GM04504 (cell line): ENCODE data around the gene CAPN10.

Source experiments
- DNase-seq: peaks from one replicate; pipeline ENCODE4 v3.0.0-alpha.2; 2012; ENCODE audit warnings: low read depth

Gene CAPN10

GRCh38 chr2:240563951-240564560 lies 22.5 kb upstream of the CAPN10 start:
- no peak for DNase-seq

- DNase-seq = no peak
Observed at GRCh38 chr2:240564561-240565332, 21.8 kb upstream of the CAPN10 start.

DNA sequence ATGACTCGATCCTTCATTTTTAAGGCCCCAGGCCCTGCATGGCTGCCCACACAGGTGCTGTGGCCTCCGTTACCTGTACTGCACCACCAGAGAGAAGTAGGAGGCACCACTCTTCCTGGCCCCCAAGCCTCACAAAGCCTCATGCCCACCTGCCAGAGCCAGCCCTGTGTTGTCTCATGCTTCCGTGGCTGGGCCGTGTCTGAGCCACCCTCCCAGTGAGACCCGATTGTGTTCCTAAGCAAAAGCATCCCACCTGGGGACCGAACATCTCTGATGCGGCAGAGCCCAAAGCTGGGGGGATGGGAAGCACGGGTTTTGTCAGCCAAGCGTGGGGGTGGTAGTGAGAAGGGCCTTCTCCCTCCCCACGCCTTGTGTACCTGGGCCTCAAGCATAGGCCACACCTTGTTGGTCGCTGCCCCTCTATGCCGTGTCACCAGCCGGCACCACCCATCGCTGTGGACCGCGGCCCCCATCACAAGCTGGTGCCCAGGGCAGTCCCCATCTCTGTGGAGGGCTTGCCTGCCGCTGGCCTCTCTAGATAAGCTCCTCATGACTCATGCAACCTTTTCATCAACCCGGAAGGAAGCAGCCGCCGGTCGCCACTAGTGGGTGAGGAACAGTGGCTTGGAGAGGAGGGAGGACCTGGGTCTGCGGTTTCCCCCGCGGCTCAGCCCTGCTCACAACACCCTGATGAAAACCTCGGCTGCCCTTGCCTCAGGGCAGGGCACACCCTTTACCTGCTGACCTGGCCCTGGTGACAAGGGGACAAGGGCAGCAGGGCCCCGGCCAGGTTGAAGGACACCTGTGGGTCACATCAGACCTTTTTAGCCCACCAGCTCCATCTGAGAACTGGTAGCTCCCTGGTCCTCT lies 21.0 kb upstream of the CAPN10 start:
- DNase-seq = no peak

- DNase-seq = peak; percentile 64
Observed at GRCh38 chr2:240566203-240567136, 20.1 kb upstream of the CAPN10 start.

DNA sequence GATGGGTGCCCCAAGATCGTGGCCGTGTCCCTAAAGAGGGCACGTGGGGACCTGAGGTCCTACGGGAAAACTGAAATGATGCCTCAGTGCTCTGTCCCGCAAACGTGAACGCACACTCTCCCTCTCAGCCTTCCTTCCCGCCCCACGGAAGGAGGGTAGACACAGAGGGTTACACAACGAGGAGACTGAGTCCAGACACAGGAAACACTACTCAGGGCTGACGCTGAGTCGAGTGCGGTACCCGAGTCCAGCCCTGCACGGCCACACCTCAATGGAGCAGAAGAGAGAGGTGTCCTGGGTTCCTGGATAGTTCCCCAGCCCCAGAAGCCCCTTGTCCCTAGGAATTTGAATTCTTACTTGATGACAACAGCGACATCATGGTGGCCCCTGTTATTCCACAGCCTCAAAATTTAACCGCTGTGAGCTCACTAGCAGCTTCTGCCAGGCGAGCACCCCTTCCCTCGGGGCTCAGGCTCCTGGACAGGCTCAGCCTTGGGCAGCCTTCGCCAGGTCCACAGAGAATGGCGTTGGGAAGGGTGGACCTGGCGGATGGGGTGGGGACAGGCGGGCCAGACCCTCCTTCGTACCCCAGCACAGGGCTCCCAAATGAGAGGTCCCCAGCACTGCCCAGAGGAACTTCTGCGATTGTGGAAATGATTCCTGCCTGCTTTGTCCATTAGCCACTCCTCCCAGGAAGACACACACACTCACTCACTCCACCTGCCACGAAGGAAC lies 19.2 kb upstream of the CAPN10 start:
- DNase-seq = no peak

GRCh38 chr2:240567872-240568677 lies 18.5 kb upstream of the CAPN10 start, which contains the start of gene RNPEPL1:
Gene RNPEPL1, plus strand, starts transcription at chr2:240568484. Its CDS starts 103 bp downstream, at chr2:240568587.
- DNase-seq = no peak

DNA sequence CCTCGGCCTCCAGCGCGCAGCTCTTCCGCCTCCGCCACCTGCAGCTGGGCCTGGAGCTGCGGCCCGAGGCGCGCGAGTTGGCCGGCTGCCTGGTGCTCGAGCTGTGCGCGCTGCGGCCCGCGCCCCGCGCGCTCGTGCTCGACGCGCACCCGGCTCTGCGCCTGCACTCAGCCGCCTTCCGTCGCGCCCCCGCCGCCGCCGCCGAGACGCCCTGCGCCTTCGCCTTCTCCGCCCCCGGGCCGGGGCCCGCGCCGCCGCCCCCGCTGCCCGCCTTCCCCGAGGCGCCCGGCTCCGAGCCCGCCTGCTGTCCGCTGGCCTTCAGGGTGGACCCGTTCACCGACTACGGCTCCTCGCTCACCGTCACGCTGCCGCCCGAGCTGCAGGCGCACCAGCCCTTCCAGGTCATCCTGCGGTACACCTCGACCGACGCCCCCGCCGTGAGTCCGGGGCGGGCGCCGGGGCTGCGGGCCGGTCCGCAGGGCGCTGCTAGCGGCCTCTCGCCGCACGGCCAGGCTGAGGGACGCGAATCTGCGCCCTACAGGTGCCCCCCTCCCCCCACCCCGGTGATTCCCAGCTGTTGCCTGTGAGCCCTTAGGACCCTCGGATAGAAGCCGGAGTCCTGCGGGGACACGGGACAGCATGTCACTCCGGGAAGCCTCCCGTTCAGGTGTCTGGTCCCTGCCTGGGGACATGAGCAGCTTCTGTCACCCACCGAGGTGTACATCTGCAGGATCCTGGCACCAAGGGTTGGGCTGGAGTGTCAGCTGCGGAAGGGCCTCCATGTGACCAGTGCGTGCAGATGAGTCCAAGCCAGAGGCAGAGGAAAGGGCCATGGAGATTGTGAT lies 17.6 kb upstream of the CAPN10 start:
- DNase-seq = no peak

DNA sequence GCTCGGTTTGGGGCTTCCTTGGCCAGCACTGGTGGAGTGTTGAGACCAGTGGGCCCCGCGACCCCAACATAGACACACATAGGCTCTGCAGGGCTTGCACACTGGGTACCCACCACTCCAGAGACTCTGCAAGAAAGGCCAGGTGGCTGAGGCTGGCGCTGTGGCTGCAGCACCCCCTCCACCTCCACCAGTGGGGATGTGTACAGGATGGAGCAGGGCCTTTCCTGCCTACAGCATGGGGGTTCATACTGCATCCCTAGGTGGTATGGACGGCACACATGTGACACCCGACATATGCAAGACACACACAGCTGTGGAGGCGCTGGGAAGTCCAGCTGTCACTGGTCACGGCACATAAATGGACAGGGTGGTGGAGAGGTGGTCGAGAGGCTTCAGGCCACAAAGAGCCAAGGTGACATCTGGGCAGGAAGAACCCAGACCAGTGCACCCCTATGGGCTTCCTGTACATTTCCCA lies 17.0 kb upstream of the CAPN10 start:
- no peak for DNase-seq

GRCh38 chr2:240569998-240570530 lies 16.5 kb upstream of the CAPN10 start:
- no peak for DNase-seq

- no peak for DNase-seq
Observed at GRCh38 chr2:240570531-240571313, 15.8 kb upstream of the CAPN10 start.

DNA sequence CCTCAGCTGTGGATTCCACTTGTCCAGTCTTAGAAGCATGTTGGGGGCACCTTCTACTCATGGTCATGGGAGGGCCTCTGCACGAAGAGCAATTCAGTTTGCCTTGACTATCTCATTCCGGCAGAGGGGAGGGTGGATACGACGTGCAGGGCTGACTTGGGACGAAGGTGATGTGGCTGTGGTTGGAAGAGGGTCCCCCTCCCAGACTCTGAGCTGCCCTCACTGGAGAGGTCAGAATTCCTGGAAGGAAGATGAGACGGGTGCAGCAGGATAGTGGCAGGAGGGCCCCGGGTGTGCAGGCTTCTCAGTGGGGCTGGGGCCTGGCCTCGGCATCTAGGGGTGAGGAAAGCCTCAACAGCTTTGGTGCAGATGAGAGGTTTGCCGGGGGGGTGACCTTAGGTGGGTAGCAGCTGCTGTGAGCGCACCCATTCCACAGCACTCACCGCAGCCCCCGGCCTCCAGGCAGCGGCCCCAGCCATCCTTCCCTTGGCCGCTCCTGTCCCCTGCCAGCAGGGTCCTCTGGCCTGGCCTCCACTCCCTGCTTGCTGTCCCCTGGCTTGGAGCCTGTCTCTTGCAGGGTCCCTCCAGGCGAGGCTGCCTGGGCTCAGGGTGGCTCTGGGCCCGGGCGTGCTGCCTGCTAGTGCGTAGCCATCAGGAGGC lies 15.1 kb upstream of the CAPN10 start:
- no peak for DNase-seq

DNA sequence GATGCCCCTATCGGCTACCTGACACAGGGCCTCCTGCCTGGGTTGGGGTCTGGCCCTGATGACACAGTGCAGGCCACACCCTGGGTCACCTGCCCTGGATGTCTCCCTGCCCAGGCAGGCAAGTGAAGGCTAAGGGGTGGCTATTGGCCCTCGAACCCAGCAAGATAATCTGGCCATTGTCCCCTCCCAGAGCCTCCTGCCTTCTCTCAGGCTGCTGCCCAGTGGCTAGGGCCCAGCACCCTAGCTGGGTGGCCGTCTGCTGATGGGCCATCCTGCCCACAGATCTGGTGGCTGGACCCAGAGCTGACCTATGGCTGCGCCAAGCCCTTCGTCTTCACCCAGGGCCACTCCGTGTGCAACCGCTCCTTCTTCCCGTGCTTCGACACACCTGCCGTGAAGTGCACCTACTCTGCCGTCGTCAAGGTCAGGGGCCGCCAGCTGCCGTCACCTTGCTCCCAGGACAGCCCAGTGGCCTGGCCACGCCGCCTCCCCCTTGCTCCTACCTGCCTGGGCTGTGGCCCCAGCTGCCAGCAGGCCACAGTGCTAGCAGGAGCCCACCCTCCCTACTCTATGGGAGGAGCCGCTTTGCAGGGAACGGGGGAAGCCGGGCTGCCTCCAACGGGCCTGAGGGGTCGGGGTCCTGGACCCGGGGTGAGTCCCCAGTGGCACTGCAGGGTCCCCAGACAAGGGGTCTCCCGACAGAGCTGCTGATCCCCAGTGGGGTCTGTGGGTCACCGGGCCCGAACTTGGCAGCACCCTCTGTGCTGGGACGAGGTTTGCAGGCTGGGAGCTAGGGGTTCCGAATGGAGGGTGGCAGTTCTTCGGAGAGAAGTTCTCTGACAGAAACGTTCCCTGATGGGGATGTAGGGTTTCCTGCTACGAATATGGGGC lies 14.1 kb upstream of the CAPN10 start:
- no peak for DNase-seq

DNA sequence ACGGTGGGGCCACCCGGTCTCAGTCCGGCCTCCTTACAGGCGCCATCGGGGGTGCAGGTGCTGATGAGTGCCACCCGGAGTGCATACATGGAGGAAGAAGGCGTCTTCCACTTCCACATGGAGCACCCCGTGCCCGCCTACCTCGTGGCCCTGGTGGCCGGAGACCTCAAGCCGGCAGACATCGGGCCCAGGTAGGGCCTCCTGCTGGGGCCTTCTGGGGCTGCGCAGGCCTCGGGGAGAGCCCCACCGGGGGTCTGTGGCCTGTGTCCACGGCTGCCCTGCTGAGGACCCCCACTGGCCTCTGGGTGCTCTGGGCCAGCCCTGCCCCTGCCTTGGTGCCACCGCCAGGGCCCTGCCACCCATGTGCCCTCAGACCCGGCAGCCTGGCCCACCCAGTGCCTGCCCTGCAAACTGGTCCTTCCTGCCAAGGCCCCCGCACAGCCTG lies 13.4 kb upstream of the CAPN10 start:
- no peak for DNase-seq

- DNase-seq = no peak
Observed at GRCh38 chr2:240573516-240574385, 12.8 kb upstream of the CAPN10 start.
